Thymus (tissue), 11 donors: ENCODE measurements around the gene GHR. TPM values are rescaled to one million over a fixed set of nuclear protein-coding genes. Genes with fewer than 3 reads are reported as not detected.

Experiments used
- DNase-seq, 9 donors: peaks; one replicate each; pipeline ENCODE4 v3.0.0-alpha.2; 2013; ENCODE audit warnings: low spot score in 9 of 9, low read depth in 6 of 9, missing footprints in 1 of 9
- H3K27ac ChIP-seq, 2 donors: one replicate each; pipeline ENCODE4 v1.5.1; 2013; ENCODE audit warnings: control low read depth in 1 of 2, low read depth in 1 of 2, low read length in 1 of 2, mild to moderate bottlenecking in 1 of 2, moderate library complexity in 1 of 2
- H3K27me3 ChIP-seq, 2 donors: one replicate each; pipeline ENCODE4 v1.5.1; 2013; ENCODE audit warnings: low read length in 1 of 2; ENCODE audit not compliant: control insufficient read depth in 2 of 2, insufficient read depth in 1 of 2
- H3K36me3 ChIP-seq, 2 donors: one replicate each; pipeline ENCODE4 v1.5.1; 2013; ENCODE audit warnings: low read length in 1 of 2, mild to moderate bottlenecking in 1 of 2, moderate library complexity in 1 of 2; ENCODE audit not compliant: control insufficient read depth in 2 of 2, insufficient read depth in 2 of 2
- H3K4me1 ChIP-seq, 2 donors: one replicate each; pipeline ENCODE4 v1.5.1; 2013; ENCODE audit warnings: low read length in 2 of 2; ENCODE audit not compliant: control insufficient read depth in 2 of 2, insufficient read depth in 2 of 2
- H3K4me3 ChIP-seq, 2 donors: one replicate each; pipeline ENCODE4 v1.5.1; 2013; ENCODE audit warnings: low read length in 2 of 2, control low read depth in 1 of 2, mild to moderate bottlenecking in 1 of 2
- H3K9me3 ChIP-seq, 2 donors: one replicate each; pipeline ENCODE4 v1.5.1; 2013; ENCODE audit warnings: low read length in 1 of 2, mild to moderate bottlenecking in 1 of 2; ENCODE audit not compliant: control insufficient read depth in 2 of 2, insufficient read depth in 1 of 2
- WGBS: extraction: QIAGEN DNeasy Blood & Tissue Kit; methylation state at CpG from one replicate; pipeline ENCODE4 v1.1.7; 2013; 5-methylcytosine and 5-hydroxymethylcytosine counted together
- polyA plus RNA-seq: library from polyadenylated mRNA; stranded (reverse); fragments of 200-250 nt; gene quantifications from one replicate; pipeline ENCODE4 v1.2.3, GENCODE V29; 2013
- total RNA-seq: library from RNA; stranded (reverse); fragments of 120-200 nt; gene quantifications from one replicate; pipeline ENCODE4 v1.2.4, GENCODE V29; 2013
- donor health status: healthy.

The GHR gene
- total and polyA plus RNA-seq, 2 donors, result 1.8 to 4.5 TPM

GRCh38 chr5:42516282-42517042, 93.2 kb downstream of the GHR start:
- no peaks in the 10 kb centered on the region for H3K27me3 ChIP-seq
- no peaks in the 10 kb centered on the region for H3K4me1 ChIP-seq
- DNase-seq, result no peak
- no peaks in the 10 kb centered on the region for H3K9me3 ChIP-seq
- WGBS, result 94% methylated on average over 4 of the region's 4 CpGs
- H3K36me3 ChIP-seq, result no peaks in the 10 kb centered on the region
- H3K4me3 ChIP-seq, result no peak overlapping the region
- H3K27ac ChIP-seq, result no peak overlapping the region

GRCh38 chr5:42517164-42517563, 93.9 kb downstream of the GHR start:
- Histone ChIP-seq H3K4me1 (no peaks in the 10 kb centered on the region), H3K27me3 (no peaks in the 10 kb centered on the region), H3K27ac (no peak overlapping the region), H3K9me3 (no peaks in the 10 kb centered on the region), H3K36me3 (no peaks in the 10 kb centered on the region), H3K4me3 (no peak overlapping the region)
- 85% methylated on average over 2 of the region's 2 CpGs for WGBS
- DNase-seq, result no peak

- Histone ChIP-seq H3K27ac (no peak overlapping the region), H3K9me3 (no peaks in the 10 kb centered on the region), H3K27me3 (no peaks in the 10 kb centered on the region), H3K36me3 (no peaks in the 10 kb centered on the region), H3K4me3 (no peak overlapping the region), H3K4me1 (no peaks in the 10 kb centered on the region)
- DNase-seq, result no peak
- 71% methylated on average over 8 of the region's 8 CpGs for WGBS
Observed at GRCh38 chr5:42518595-42519221, 95.5 kb downstream of the GHR start.

GRCh38 chr5:42520203-42520602, 97.0 kb downstream of the GHR start:
- DNase-seq, result no peak
- Histone ChIP-seq H3K4me3 (no peak overlapping the region), H3K9me3 (no peaks in the 10 kb centered on the region), H3K36me3 (no peaks in the 10 kb centered on the region), H3K4me1 (no peaks in the 10 kb centered on the region), H3K27me3 (no peaks in the 10 kb centered on the region), H3K27ac (no peak overlapping the region)

GRCh38 chr5:42520957-42521356, 97.7 kb downstream of the GHR start:
- no peaks in the 10 kb centered on the region for H3K36me3 ChIP-seq
- H3K4me3 ChIP-seq, result no peak overlapping the region
- DNase-seq, result no peak
- no peaks in the 10 kb centered on the region for H3K27me3 ChIP-seq
- no peaks in the 10 kb centered on the region for H3K4me1 ChIP-seq
- H3K9me3 ChIP-seq, result no peaks in the 10 kb centered on the region
- WGBS, result 96% methylated on average over 4 of the region's 4 CpGs
- no peak overlapping the region for H3K27ac ChIP-seq

- Histone ChIP-seq H3K27ac (no peak overlapping the region), H3K9me3 (no peaks in the 10 kb centered on the region), H3K36me3 (no peaks in the 10 kb centered on the region), H3K4me1 (no peaks in the 10 kb centered on the region), H3K27me3 (no peaks in the 10 kb centered on the region), H3K4me3 (no peak overlapping the region)
- no peak for DNase-seq
- WGBS, result 85% methylated on average over 2 of the region's 2 CpGs
Observed at GRCh38 chr5:42521406-42521805, 98.2 kb downstream of the GHR start.

- Histone ChIP-seq H3K4me1 (no peaks in the 10 kb centered on the region), H3K4me3 (no peak overlapping the region), H3K9me3 (no peaks in the 10 kb centered on the region), H3K27me3 (no peaks in the 10 kb centered on the region), H3K36me3 (no peaks in the 10 kb centered on the region), H3K27ac (no peak overlapping the region)
- 14% methylated on average over 1 of the region's 1 CpG for WGBS
- no peak for DNase-seq
Observed at GRCh38 chr5:42522783-42523182, 99.5 kb downstream of the GHR start.

- DNase-seq, result no peak
- Histone ChIP-seq H3K27ac (no peak overlapping the region), H3K27me3 (no peaks in the 10 kb centered on the region), H3K4me1 (no peaks in the 10 kb centered on the region), H3K4me3 (no peak overlapping the region), H3K36me3 (no peaks in the 10 kb centered on the region), H3K9me3 (no peaks in the 10 kb centered on the region)
- WGBS, result 96% methylated on average over 1 of the region's 1 CpG
Observed at GRCh38 chr5:42526179-42526578, 102.9 kb downstream of the GHR start.

- H3K36me3 ChIP-seq, result no peaks in the 10 kb centered on the region
- DNase-seq, result no peak
- H3K4me1 ChIP-seq, result no peaks in the 10 kb centered on the region
- 91% methylated on average over 2 of the region's 2 CpGs for WGBS
- no peak overlapping the region for H3K4me3 ChIP-seq
- H3K9me3 ChIP-seq, result no peaks in the 10 kb centered on the region
- no peaks in the 10 kb centered on the region for H3K27me3 ChIP-seq
- no peak overlapping the region for H3K27ac ChIP-seq
Observed at GRCh38 chr5:42531611-42532010, 108.4 kb downstream of the GHR start.
